GM23338 (cell line): Measurements from ENCODE around the gene ZNF488. TPM values are rescaled to one million over a fixed set of nuclear protein-coding genes. Genes with fewer than 3 reads are reported as not detected.

Experiments
- ATAC-seq: fragments of 200-7000 bp; cut with Tn5 transposase; 3 replicates; pipeline ENCODE4 v1.9.1; 2020
- DNase-seq: peaks from one replicate; pipeline ENCODE4 v3.0.0-alpha.2; 2015; ENCODE audit warnings: low spot score
- H2AFZ ChIP-seq: fragments of 200-600 bp; sonication (generic); 2 replicates; pipeline ENCODE4 v1.8.0; 2016; ENCODE audit warnings: antibody characterized with exemption, mild to moderate bottlenecking, moderate library complexity
- H3F3A ChIP-seq: fragments of 200-600 bp; sonication (generic); replicated peaks from 2 replicates; pipeline ENCODE4 v1.8.0; 2017; ENCODE audit warnings: antibody characterized with exemption, mixed run types, low read depth
- H3K27ac ChIP-seq: fragments of 200-600 bp; sonication (generic); 2 replicates; pipeline ENCODE4 v1.6.1; 2016; ENCODE audit warnings: low read depth
- H3K27me3 ChIP-seq: fragments of 200-600 bp; sonication (generic); 2 replicates; pipeline ENCODE4 v1.8.0; 2016; ENCODE audit warnings: mild to moderate bottlenecking, mixed run types, moderate library complexity; ENCODE audit not compliant: insufficient read depth
- H3K36me3 ChIP-seq: fragments of 200-600 bp; sonication (generic); 2 replicates; pipeline ENCODE4 v1.8.0; 2016; ENCODE audit warnings: mild to moderate bottlenecking; ENCODE audit not compliant: insufficient read depth
- H3K4me1 ChIP-seq: fragments of 200-600 bp; sonication (generic); 2 replicates; pipeline ENCODE4 v1.8.0; 2016; ENCODE audit warnings: mild to moderate bottlenecking, moderate library complexity; ENCODE audit not compliant: insufficient read depth
- H3K4me2 ChIP-seq: fragments of 200-600 bp; sonication (generic); 2 replicates; pipeline ENCODE4 v1.7.1; 2017; ENCODE audit warnings: mixed run types
- H3K4me3 ChIP-seq: fragments of 200-600 bp; sonication (generic); 2 replicates; pipeline ENCODE4 v1.6.1; 2016; ENCODE audit warnings: mixed run types
- H3K79me2 ChIP-seq: fragments of 200-600 bp; sonication (generic); replicated peaks from 2 replicates; pipeline ENCODE4 v1.8.0; 2017; ENCODE audit warnings: mild to moderate bottlenecking; ENCODE audit not compliant: insufficient read depth
- H3K9me2 ChIP-seq: fragments of 200-600 bp; sonication (generic); 2 replicates; pipeline ENCODE4 v1.8.0; 2017; ENCODE audit not compliant: insufficient read depth
- H4K20me1 ChIP-seq: fragments of 200-600 bp; sonication (generic); replicated peaks from 2 replicates; pipeline ENCODE4 v1.8.0; 2017; ENCODE audit warnings: mild to moderate bottlenecking; ENCODE audit not compliant: insufficient read depth
- H3K27ac Mint-ChIP-seq: 2 replicates; pipeline ENCODE4 v1.8.0; 2020; ENCODE audit warnings: inconsistent platforms, mild to moderate bottlenecking, moderate library complexity, mixed read lengths
- H3K27me3 Mint-ChIP-seq: 3 replicates; pipeline ENCODE4 v1.8.0; 2022; ENCODE audit warnings: low read depth, mild to moderate bottlenecking, moderate library complexity, mixed read lengths, inconsistent platforms; ENCODE audit not compliant: insufficient read depth, poor library complexity
- H3K36me3 Mint-ChIP-seq: 3 replicates; pipeline ENCODE4 v1.8.0; 2021; ENCODE audit warnings: low read depth, mild to moderate bottlenecking, inconsistent platforms, moderate library complexity, mixed read lengths
- H3K4me1 Mint-ChIP-seq: 3 replicates; pipeline ENCODE4 v1.8.0; 2020; ENCODE audit warnings: mild to moderate bottlenecking, inconsistent platforms, mixed read lengths
- H3K4me3 Mint-ChIP-seq: 3 replicates; pipeline ENCODE4 v1.8.0; 2021; ENCODE audit warnings: moderate library complexity, mild to moderate bottlenecking, inconsistent platforms, mixed read lengths
- H3K9me3 Mint-ChIP-seq: 3 replicates; pipeline ENCODE4 v1.8.0; 2020; ENCODE audit warnings: moderate library complexity, mild to moderate bottlenecking, inconsistent platforms, mixed read lengths
- CREB1 ChIP-seq: fragments of 250-450 bp; sonication (Bioruptor Pico); IDR thresholded peaks from 2 replicates; pipeline ENCODE4 v1.5.0; 2020; ENCODE audit warnings: low read depth, mild to moderate bottlenecking, moderate library complexity
- EZH2 ChIP-seq: fragments of 200-600 bp; sonication (generic); IDR thresholded peaks from one replicate; pipeline ENCODE4 v1.8.0; 2017; ENCODE audit warnings: antibody characterized with exemption, mild to moderate bottlenecking, low read depth; ENCODE audit not compliant: unreplicated experiment
- EZH2phosphoT487 ChIP-seq: fragments of 200-600 bp; sonication (generic); IDR thresholded peaks from one replicate; pipeline ENCODE4 v1.8.1; 2018; ENCODE audit warnings: antibody characterized with exemption; ENCODE audit not compliant: unreplicated experiment
- POLR2AphosphoS5 ChIP-seq: IDR thresholded peaks from 2 replicates; pipeline ENCODE4 v1.6.1; 2016; ENCODE audit warnings: antibody characterized with exemption, low read depth
- ZNF114 ChIP-seq: fragments of 250-450 bp; sonication (Bioruptor Pico); IDR thresholded peaks from 2 replicates; pipeline ENCODE4 v1.5.0; 2020; ENCODE audit warnings: mild to moderate bottlenecking, moderate library complexity
- polyA plus RNA-seq: library from polyadenylated mRNA; unstranded; fragments of >200 nt; fragmentation: Nextera tagmentation; extraction: Ambion mirVana; gene quantifications from 2 replicates; pipeline ENCODE4 v1.2.1, GENCODE V29; 2016
- total RNA-seq: library from RNA; depleted of rRNA; stranded (reverse); fragments of >200 nt; shearing (Covaris generic); gene quantifications from 2 replicates; pipeline ENCODE4 v1.2.3, GENCODE V29; 2014
- TF ChIP-seq, protein P1 (sequence below): fragments of 250-450 bp; sonication (Bioruptor Pico); IDR thresholded peaks from 2 replicates; pipeline ENCODE4 v1.5.0; 2020; ENCODE audit warnings: mild to moderate bottlenecking, moderate library complexity

The ZNF488 gene
- total and polyA plus RNA-seq, 2 experiments from 2014 or later = 2.5 to 5.2 TPM

DNA sequence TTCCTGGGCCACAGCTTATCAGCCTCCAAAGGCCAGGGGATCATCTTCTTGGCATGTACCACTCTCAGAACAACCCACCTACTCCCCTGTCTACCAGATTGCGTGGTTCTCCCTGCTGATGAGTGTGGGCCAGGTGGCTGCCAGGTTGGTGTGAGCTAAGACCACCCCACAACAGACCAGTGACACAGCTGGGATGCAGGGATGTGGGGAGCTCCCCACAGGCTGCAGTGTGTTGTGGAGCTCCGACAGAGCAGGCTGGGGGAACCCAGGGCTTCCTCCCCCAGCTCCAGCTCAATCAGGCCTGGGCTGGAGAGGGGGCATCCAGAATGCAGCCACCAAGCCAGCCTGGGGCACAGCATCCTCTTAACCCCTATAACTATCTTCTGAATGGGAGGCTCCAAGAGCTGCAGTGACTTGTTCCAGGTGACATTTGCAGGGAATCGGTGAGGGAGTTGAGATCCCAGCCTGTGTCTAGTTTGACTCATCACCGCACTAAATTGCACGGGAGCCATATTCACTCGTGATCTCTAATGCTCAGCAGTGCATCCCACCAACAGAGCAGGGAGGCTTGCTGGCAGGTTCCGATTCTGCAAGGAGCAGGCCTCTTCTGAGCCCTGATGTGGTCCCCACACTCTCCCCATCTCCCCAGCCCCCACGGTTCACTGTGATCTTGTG, 62.4 kb downstream of the ZNF488 start (continued):
- TF ChIP-seq, protein P1, sequence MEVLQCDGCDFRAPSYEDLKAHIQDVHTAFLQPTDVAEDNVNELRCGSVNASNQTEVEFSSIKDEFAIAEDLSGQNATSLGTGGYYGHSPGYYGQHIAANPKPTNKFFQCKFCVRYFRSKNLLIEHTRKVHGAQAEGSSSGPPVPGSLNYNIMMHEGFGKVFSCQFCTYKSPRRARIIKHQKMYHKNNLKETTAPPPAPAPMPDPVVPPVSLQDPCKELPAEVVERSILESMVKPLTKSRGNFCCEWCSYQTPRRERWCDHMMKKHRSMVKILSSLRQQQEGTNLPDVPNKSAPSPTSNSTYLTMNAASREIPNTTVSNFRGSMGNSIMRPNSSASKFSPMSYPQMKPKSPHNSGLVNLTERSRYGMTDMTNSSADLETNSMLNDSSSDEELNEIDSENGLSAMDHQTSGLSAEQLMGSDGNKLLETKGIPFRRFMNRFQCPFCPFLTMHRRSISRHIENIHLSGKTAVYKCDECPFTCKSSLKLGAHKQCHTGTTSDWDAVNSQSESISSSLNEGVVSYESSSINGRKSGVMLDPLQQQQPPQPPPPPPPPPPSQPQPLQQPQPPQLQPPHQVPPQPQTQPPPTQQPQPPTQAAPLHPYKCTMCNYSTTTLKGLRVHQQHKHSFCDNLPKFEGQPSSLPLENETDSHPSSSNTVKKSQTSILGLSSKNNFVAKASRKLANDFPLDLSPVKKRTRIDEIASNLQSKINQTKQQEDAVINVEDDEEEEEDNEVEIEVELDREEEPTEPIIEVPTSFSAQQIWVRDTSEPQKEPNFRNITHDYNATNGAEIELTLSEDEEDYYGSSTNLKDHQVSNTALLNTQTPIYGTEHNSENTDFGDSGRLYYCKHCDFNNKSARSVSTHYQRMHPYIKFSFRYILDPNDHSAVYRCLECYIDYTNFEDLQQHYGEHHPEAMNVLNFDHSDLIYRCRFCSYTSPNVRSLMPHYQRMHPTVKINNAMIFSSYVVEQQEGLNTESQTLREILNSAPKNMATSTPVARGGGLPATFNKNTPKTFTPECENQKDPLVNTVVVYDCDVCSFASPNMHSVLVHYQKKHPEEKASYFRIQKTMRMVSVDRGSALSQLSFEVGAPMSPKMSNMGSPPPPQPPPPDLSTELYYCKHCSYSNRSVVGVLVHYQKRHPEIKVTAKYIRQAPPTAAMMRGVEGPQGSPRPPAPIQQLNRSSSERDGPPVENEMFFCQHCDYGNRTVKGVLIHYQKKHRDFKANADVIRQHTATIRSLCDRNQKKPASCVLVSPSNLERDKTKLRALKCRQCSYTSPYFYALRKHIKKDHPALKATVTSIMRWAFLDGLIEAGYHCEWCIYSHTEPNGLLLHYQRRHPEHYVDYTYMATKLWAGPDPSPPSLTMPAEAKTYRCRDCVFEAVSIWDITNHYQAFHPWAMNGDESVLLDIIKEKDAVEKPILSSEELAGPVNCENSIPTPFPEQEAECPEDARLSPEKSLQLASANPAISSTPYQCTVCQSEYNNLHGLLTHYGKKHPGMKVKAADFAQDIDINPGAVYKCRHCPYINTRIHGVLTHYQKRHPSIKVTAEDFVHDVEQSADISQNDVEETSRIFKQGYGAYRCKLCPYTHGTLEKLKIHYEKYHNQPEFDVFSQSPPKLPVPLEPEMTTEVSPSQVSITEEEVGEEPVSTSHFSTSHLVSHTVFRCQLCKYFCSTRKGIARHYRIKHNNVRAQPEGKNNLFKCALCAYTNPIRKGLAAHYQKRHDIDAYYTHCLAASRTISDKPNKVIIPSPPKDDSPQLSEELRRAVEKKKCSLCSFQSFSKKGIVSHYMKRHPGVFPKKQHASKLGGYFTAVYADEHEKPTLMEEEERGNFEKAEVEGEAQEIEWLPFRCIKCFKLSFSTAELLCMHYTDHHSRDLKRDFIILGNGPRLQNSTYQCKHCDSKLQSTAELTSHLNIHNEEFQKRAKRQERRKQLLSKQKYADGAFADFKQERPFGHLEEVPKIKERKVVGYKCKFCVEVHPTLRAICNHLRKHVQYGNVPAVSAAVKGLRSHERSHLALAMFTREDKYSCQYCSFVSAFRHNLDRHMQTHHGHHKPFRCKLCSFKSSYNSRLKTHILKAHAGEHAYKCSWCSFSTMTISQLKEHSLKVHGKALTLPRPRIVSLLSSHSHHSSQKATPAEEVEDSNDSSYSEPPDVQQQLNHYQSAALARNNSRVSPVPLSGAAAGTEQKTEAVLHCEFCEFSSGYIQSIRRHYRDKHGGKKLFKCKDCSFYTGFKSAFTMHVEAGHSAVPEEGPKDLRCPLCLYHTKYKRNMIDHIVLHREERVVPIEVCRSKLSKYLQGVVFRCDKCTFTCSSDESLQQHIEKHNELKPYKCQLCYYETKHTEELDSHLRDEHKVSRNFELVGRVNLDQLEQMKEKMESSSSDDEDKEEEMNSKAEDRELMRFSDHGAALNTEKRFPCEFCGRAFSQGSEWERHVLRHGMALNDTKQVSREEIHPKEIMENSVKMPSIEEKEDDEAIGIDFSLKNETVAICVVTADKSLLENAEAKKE (CRISPR knock-in tag) = no peak
- no peak for TF ChIP-seq EZH2phosphoT487
- TF ChIP-seq EZH2 = no peak

DNA sequence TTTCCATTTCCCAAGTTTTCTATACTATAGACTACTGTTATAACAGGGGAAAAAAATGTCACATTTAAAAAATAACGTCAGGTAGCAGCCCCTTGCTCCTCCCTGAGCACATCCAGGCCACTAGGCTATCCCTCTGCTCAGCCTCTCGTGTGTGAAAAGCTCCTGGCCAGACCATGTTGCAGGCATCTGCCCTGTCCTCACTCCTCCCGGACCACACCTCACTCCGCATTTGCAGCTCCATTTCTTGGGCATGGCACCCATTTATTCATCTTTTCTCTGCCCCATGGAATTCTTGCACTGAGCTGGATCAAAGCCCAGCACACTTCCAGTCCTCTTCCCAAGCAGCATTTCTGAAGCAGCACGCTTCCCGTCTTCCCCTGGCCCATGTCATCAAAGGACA, 63.3 kb downstream of the ZNF488 start:
- Histone ChIP-seq H3K4me1 (no peaks in the 10 kb centered on the region), H3F3A (no peaks in the 10 kb centered on the region), H3K4me2 (no peak overlapping the region), H3K9me2 (0 out of 2 replicates have a peak, but pooled peaks cover 4% of the 10 kb centered on the region), H2AFZ (no peak overlapping the region), H3K27me3 (no peaks in the 10 kb centered on the region), H3K4me3 (no peak overlapping the region), H4K20me1 (no peaks in the 10 kb centered on the region), H3K27ac (no peak overlapping the region), H3K36me3 (no peaks in the 10 kb centered on the region), H3K79me2 (no peaks in the 10 kb centered on the region)
- no peak overlapping the region for H3K4me3 Mint-ChIP-seq
- peaks cover 9% of the 10 kb centered on the region for H3K27me3 Mint-ChIP-seq
- no peak overlapping the region for H3K27ac Mint-ChIP-seq
- ATAC-seq = no peak
- H3K9me3 Mint-ChIP-seq = no peaks in the 10 kb centered on the region
- DNase-seq = no peak
- H3K4me1 Mint-ChIP-seq = no peaks in the 10 kb centered on the region
- no peaks in the 10 kb centered on the region for H3K36me3 Mint-ChIP-seq
- TF ChIP-seq CREB1 (CRISPR knock-in tag) (no peak), POLR2AphosphoS5 (no peak), ZNF114 (CRISPR knock-in tag) (no peak)
- TF ChIP-seq, protein P1 (CRISPR knock-in tag) = no peak
